Measurements from ENCODE around the gene TNFRSF8. TPM values are rescaled to one million over a fixed set of nuclear protein-coding genes. Genes with fewer than 3 reads are reported as not detected.

Gene TNFRSF8
- total and polyA plus RNA-seq, 9 of the 15 experiments (the other 6 are each of a cell fraction or from before 2014, with no cell fraction given), result 3.5 to 38.4 (median 17.1) TPM

DNA sequence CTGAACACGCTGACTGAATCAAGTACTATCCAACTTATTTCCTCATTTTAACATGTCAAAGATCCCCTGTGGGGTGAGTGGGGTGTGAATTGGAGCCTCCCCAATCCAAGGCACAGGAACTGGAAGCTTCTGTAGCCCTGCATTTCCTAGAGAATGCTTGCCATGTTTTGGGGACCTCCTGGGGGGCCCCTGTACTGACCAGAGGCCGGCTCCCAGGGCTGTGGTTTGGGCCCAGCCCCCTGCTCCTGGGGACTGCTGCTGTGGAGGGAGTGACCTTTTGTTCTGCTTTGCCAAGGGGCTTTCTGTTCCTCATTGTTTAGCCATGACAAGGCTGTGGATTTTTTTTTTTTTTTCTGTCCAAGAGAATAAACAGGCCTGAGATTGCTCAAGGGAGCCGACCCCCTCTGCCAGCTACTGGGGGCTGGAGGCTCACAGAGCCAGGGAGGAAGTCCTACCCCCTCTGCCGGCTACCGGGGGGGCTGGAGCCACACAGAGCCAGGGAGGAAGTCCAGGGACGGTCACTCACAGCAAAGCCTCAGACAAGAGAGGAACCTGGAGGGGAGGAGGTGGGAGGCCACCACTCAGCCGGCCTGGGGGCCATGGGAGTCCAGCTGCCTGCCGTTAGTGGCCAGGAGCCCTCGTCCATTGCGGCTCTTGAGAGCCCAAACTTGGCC lies 121.0 kb downstream of the TNFRSF8 start:
- Histone ChIP-seq H3K9me1 (ENCODE audit: control insufficient read depth, insufficient read depth, low read length) (no peaks in the 10 kb centered on the region), H3K9ac (ENCODE audit: insufficient read depth in 1 of 2, low read depth in 2 of 2, low read length in 2 of 2) (peak overlapping the region in 1 of 2 experiments; percentile 66; a peak in 2 of 4 replicates), H3K9me3 (replicated peaks; ENCODE audit: control insufficient read depth, insufficient read depth, low read depth, low read length) (no peaks in the 10 kb centered on the region), H3K27me3 (ENCODE audit: control insufficient read depth in 2 of 2, insufficient read depth in 2 of 2, low read length in 2 of 2) (no peaks in the 10 kb centered on the region), H3K4me1 (replicated peaks in 1 of 2; ENCODE audit: control insufficient read depth in 2 of 2, insufficient read depth in 2 of 2, low read length in 2 of 2) (peaks cover 8 to 37% of the 10 kb centered on the region in 2 experiments; a peak in 3 of 5 replicates), H2AFZ (ENCODE audit: low read depth, low read length) (no peak overlapping the region), H4K20me1 (replicated peaks; ENCODE audit: control insufficient read depth, insufficient read depth, low read length) (peaks cover 65% of the 10 kb centered on the region), H3K4me2 (ENCODE audit: insufficient read depth, low read length) (no peak overlapping the region), H3K79me2 (ENCODE audit: control insufficient read depth, insufficient read depth, low read length) (peaks cover 31% of the 10 kb centered on the region), H3K27ac (ENCODE audit: extremely low read depth, low read depth, low read length) (peak overlapping the region; percentile 9; the same call in 1 of the 3 replicates), H3K36me3 (ENCODE audit: control insufficient read depth, insufficient read depth, low read length) (peaks cover 20% of the 10 kb centered on the region), H3K4me3 (no peak overlapping the region)
- peak; percentile 34 to 58 (median 48) for DNase-seq (ENCODE audit: extremely low read depth in 1 of 4, low spot score in 3 of 4)
- 25% methylated on average over 10 of the region's 10 CpGs for WGBS (ENCODE audit: insufficient coverage, low coverage, missing lambda C conversion rate)
- intact Hi-C loops (cut with micrococcal nuclease) (no loop called here), in situ Hi-C loops (cut with MboI) (no loop called here)
- POLR2A ChIA-PET, result interaction anchor here (1.1 kb wide), 1 partner anchor 15 kb away, joined by 3 read pairs; no protein-coding TSS in a partner anchor
- BruUV-seq (replicated peaks), result no TSS peak
- peak; percentile 44 for FAIRE-seq
- CTCF ChIA-PET (ENCODE audit: low intra/inter-chr PET ratio), result interaction anchor here (1.6 kb wide), 1 partner anchor 59 kb away, joined by 4 read pairs; no protein-coding TSS in a partner anchor
- peak; percentile 44; the same call in 1 of the 2 replicates for TF ChIP-seq ZNF384 (IDR thresholded peaks at IDR 0.05; ENCODE audit: low read depth, low read length)
- TF ChIP-seq, protein P1, sequence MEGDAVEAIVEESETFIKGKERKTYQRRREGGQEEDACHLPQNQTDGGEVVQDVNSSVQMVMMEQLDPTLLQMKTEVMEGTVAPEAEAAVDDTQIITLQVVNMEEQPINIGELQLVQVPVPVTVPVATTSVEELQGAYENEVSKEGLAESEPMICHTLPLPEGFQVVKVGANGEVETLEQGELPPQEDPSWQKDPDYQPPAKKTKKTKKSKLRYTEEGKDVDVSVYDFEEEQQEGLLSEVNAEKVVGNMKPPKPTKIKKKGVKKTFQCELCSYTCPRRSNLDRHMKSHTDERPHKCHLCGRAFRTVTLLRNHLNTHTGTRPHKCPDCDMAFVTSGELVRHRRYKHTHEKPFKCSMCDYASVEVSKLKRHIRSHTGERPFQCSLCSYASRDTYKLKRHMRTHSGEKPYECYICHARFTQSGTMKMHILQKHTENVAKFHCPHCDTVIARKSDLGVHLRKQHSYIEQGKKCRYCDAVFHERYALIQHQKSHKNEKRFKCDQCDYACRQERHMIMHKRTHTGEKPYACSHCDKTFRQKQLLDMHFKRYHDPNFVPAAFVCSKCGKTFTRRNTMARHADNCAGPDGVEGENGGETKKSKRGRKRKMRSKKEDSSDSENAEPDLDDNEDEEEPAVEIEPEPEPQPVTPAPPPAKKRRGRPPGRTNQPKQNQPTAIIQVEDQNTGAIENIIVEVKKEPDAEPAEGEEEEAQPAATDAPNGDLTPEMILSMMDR (IDR thresholded peaks at IDR 0.05 in 2 of 3, conservative IDR thresholded peaks at IDR 0.05 in 1 of 3; ENCODE audit: insufficient read depth in 2 of 3, low read depth in 1 of 3, low read length in 3 of 3), result peak; percentile 15 to 34 (median 30); a peak in 2 of 6 replicates
- TF ChIP-seq TSC22D4 (tag; IDR thresholded peaks at IDR 0.05), result no peak
- TF ChIP-seq WHSC1 (IDR thresholded peaks at IDR 0.05; ENCODE audit: low read length), result no peak
- TF ChIP-seq, protein P2, sequence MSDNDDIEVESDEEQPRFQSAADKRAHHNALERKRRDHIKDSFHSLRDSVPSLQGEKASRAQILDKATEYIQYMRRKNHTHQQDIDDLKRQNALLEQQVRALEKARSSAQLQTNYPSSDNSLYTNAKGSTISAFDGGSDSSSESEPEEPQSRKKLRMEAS (CRISPR knock-in tag; IDR thresholded peaks at IDR 0.05), result 0 out of 2 replicates have a peak, but pooled peaks have one; percentile 21
- TF ChIP-seq, protein P3, sequence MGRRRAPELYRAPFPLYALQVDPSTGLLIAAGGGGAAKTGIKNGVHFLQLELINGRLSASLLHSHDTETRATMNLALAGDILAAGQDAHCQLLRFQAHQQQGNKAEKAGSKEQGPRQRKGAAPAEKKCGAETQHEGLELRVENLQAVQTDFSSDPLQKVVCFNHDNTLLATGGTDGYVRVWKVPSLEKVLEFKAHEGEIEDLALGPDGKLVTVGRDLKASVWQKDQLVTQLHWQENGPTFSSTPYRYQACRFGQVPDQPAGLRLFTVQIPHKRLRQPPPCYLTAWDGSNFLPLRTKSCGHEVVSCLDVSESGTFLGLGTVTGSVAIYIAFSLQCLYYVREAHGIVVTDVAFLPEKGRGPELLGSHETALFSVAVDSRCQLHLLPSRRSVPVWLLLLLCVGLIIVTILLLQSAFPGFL (CRISPR knock-in tag; IDR thresholded peaks at IDR 0.05), result no peak
- TF ChIP-seq SPI1 (IDR thresholded peaks at IDR 0.05; ENCODE audit: borderline replicate concordance, low read depth, low read length), result peak; percentile 93
- TF ChIP-seq, protein P4, sequence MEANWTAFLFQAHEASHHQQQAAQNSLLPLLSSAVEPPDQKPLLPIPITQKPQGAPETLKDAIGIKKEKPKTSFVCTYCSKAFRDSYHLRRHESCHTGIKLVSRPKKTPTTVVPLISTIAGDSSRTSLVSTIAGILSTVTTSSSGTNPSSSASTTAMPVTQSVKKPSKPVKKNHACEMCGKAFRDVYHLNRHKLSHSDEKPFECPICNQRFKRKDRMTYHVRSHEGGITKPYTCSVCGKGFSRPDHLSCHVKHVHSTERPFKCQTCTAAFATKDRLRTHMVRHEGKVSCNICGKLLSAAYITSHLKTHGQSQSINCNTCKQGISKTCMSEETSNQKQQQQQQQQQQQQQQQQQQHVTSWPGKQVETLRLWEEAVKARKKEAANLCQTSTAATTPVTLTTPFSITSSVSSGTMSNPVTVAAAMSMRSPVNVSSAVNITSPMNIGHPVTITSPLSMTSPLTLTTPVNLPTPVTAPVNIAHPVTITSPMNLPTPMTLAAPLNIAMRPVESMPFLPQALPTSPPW (CRISPR knock-in tag; IDR thresholded peaks at IDR 0.05), result peak; percentile 73
- TF ChIP-seq POLR2G (IDR thresholded peaks at IDR 0.05; ENCODE audit: low read depth, low read length), result 0 out of 2 replicates have a peak, but pooled peaks have one; percentile 23
- peak; percentile 81 for TF ChIP-seq ZBTB7A (IDR thresholded peaks at IDR 0.05; ENCODE audit: borderline replicate concordance, control insufficient read depth, low read depth, low read length)
- TF ChIP-seq ZNF76 (CRISPR knock-in tag; IDR thresholded peaks at IDR 0.05; ENCODE audit: borderline replicate concordance), result no peak
- peak; percentile 8 for TF ChIP-seq HMGN3 (IDR thresholded peaks at IDR 0.05; ENCODE audit: borderline replicate concordance, extremely low read depth, insufficient read length, low read depth, low read length)
- peak; percentile 67 for ATAC-seq
